H1 (cell line): Measurements from ENCODE around the gene CRYAB. TPM values are rescaled to one million over a fixed set of nuclear protein-coding genes. Genes with fewer than 3 reads are reported as not detected.

Experiments
- BCL11A ChIP-seq, 2 experiments: IDR thresholded peaks; one replicate each; pipeline ENCODE4 v1.6.1; 2011; ENCODE audit warnings: low read depth in 2 of 2, low read length in 2 of 2, mild to moderate bottlenecking in 2 of 2
- EZH2 ChIP-seq: fragments of 200-600 bp; sonication (generic); IDR thresholded peaks from 2 replicates; pipeline ENCODE4 v1.7.1; 2012; ENCODE audit warnings: low read depth, mild to moderate bottlenecking, moderate library complexity, low read length, inconsistent platforms; ENCODE audit not compliant: severe bottlenecking
- HDAC2 ChIP-seq, 2 experiments: fragments of 300-600 bp in 1 of 2; sonication (generic) in 1 of 2; IDR thresholded peaks; 2 replicates each; pipeline ENCODE4 v1.6.1; 2011 to 2012; ENCODE audit warnings: low read depth in 2 of 2, low read length in 2 of 2, mild to moderate bottlenecking in 2 of 2, moderate library complexity in 2 of 2, borderline replicate concordance in 1 of 2, inconsistent platforms in 1 of 2
- KDM5A ChIP-seq: fragments of 200-600 bp; IDR thresholded peaks from 2 replicates; pipeline ENCODE4 v1.7.1; 2012; ENCODE audit warnings: mild to moderate bottlenecking, low read length, inconsistent platforms, mixed read lengths
- MAFK ChIP-seq: IDR thresholded peaks from 2 replicates; pipeline ENCODE4 v1.6.1; 2012; ENCODE audit warnings: low read depth, mild to moderate bottlenecking, improper control_type of control experiment, low read length
- RAD21 ChIP-seq, 2 experiments: IDR thresholded peaks in 1 of 2; conservative IDR thresholded peaks in 1 of 2; 2 replicates each; pipeline ENCODE4 v1.6.1; 2011; ENCODE audit warnings: low read depth in 2 of 2, low read length in 2 of 2, improper control_type of control experiment in 1 of 2, inconsistent platforms in 1 of 2, mild to moderate bottlenecking in 1 of 2, moderate library complexity in 1 of 2
- RFX5 ChIP-seq: IDR thresholded peaks from 2 replicates; pipeline ENCODE4 v1.6.1; 2011; ENCODE audit warnings: low read depth, low read length, improper control_type of control experiment, borderline replicate concordance
- SIRT6 ChIP-seq: IDR thresholded peaks from one replicate; pipeline ENCODE4 v1.7.1; 2012; ENCODE audit warnings: low read length, inconsistent platforms
- SUZ12 ChIP-seq: fragments of 200-600 bp; sonication (generic); IDR thresholded peaks from 2 replicates; pipeline ENCODE4 v1.6.1; 2012; ENCODE audit warnings: mild to moderate bottlenecking, inconsistent platforms, low read length, moderate library complexity, mixed read lengths
- TAF1 ChIP-seq: IDR thresholded peaks from 2 replicates; pipeline ENCODE4 v1.6.1; 2011; ENCODE audit warnings: mild to moderate bottlenecking, low read depth, low read length
- USF2 ChIP-seq: IDR thresholded peaks from 2 replicates; pipeline ENCODE4 v1.6.1; 2011; ENCODE audit warnings: low read length, improper control_type of control experiment
- polyA plus RNA-seq, 7 experiments: library from polyadenylated mRNA; depleted of rRNA in 3 of 7; stranded (reverse) in 5 of 7; unstranded in 2 of 7; fragments of >200 nt in 5 of 7; fragments of 200-250 nt in 2 of 7; gene quantifications; 1 replicate in 5 of 7; 2 replicates in 1 of 7; 4 replicates in 1 of 7; pipeline versions ENCODE4 v1.2.1 to v1.2.3, GENCODE V29; 2011 to 2013; ENCODE audit warnings: missing spikeins in 2 of 7, mixed read lengths in 2 of 7
- total RNA-seq: library from RNA; stranded (reverse); fragmentation: NEBNext Ultra II Directional; extraction: Animal tissue kit (Norgen Biotek cat#: 25700); gene quantifications from 2 replicates; pipeline ENCODE4 v1.2.1, GENCODE V29; 2021

CRYAB gene
- total and polyA plus RNA-seq, 2 of the 8 experiments (the other 6 are each of a cell fraction or from before 2014, with no cell fraction given) = 1.9 to 2.0 TPM

GRCh38 chr11:111878849-111879636, 32.5 kb downstream of the CRYAB start, which contains the start of the genes CFAP68 and FDXACB1 (continued):
- TF ChIP-seq SIRT6 (no peak), TAF1 (peak; percentile 69), EZH2 (no peak), HDAC2 (IDR thresholded peaks at IDR 0.05; ENCODE audit: borderline replicate concordance in 1 of 2, low read depth in 2 of 2, low read length in 2 of 2) (peak in 1 of 2 experiments; percentile 89; a peak in 2 of 4 replicates), BCL11A (IDR thresholded peaks at IDR 0.05; ENCODE audit: low read depth in 2 of 2, low read length in 2 of 2) (no peak), USF2 (no peak), MAFK (no peak), KDM5A (no peak; the same call in none of the 2 replicates), RFX5 (no peak), SUZ12 (no peak), RAD21 (IDR thresholded peaks at IDR 0.05 in 1 of 2, conservative IDR thresholded peaks at IDR 0.05 in 1 of 2; ENCODE audit: low read depth in 2 of 2, low read length in 2 of 2) (peak; percentile 89)
